HEK293 (cell line): ENCODE measurements around the gene DUS1L.

Experiments used
- CTCF ChIA-PET: fragments of 350-600 bp; formaldehyde crosslinking; extraction: SDS; loops from one replicate; lab custom pipeline; 2021; ENCODE audit warnings: antibody characterized with exemption; lab: Yijun Ruan, JAX
- POLR2A ChIA-PET: fragments of 300-600 bp; formaldehyde crosslinking; extraction: SDS; loops from one replicate; lab custom pipeline; 2020; ENCODE audit warnings: antibody characterized with exemption, inconsistent platforms; lab: Yijun Ruan, JAX
- H3K27ac ChIP-seq: fragments of 200-500 bp; sonication (Bioruptor generic); 2 replicates; pipeline ENCODE4 v1.5.1; 2014; ENCODE audit warnings: low read depth, low read length, control low read depth, inconsistent platforms; ENCODE audit errors: extremely low read depth
- H3K36me3 ChIP-seq, 2 experiments: fragments of 200-500 bp in 1 of 2; sonication (Bioruptor generic) in 1 of 2; 1 replicate in 1 of 2; 2 replicates in 1 of 2; pipeline ENCODE4 v1.5.1; 2014 to 2017; ENCODE audit warnings: inconsistent platforms in 2 of 2, low read length in 2 of 2; ENCODE audit not compliant: control insufficient read depth in 2 of 2, insufficient read depth in 1 of 2
- H3K4me1 ChIP-seq: fragments of 200-500 bp; sonication (Bioruptor generic); 2 replicates; pipeline ENCODE4 v1.5.1; 2014; ENCODE audit warnings: mild to moderate bottlenecking, low read length, inconsistent platforms; ENCODE audit not compliant: control insufficient read depth, insufficient read depth
- H3K4me3 ChIP-seq: 2 replicates; pipeline ENCODE4 v1.5.1; 2011; ENCODE audit warnings: low read depth, mild to moderate bottlenecking, control low read depth, low read length, moderate library complexity
- H3K9me3 ChIP-seq: fragments of 200-500 bp; sonication (Bioruptor generic); 2 replicates; pipeline ENCODE4 v1.5.1; 2014; ENCODE audit warnings: low read depth, low read length, inconsistent platforms; ENCODE audit not compliant: control insufficient read depth, insufficient read depth
- GLIS2 ChIP-seq: fragments of 450-650 bp; formaldehyde crosslinking; IDR thresholded peaks from 2 replicates; pipeline ENCODE4 v1.5.1; 2016; ENCODE audit warnings: missing biosample characterization, missing genetic modification characterization
- KLF17 ChIP-seq: fragments of 450-650 bp; formaldehyde crosslinking; IDR thresholded peaks from 2 replicates; pipeline ENCODE4 v1.5.1; 2016; ENCODE audit warnings: missing biosample characterization, missing genetic modification characterization
- KLF7 ChIP-seq: fragments of 450-650 bp; formaldehyde crosslinking; IDR thresholded peaks from 2 replicates; pipeline ENCODE4 v1.5.1; 2016; ENCODE audit warnings: missing biosample characterization, missing genetic modification characterization, borderline replicate concordance
- OVOL3 ChIP-seq: fragments of 450-650 bp; formaldehyde crosslinking; IDR thresholded peaks from 2 replicates; pipeline ENCODE4 v1.5.1; 2016; ENCODE audit warnings: missing biosample characterization, missing genetic modification characterization
- PRDM10 ChIP-seq: fragments of 450-650 bp; formaldehyde crosslinking; IDR thresholded peaks from 2 replicates; pipeline ENCODE4 v1.5.1; 2016; ENCODE audit warnings: missing biosample characterization, missing genetic modification characterization
- TCF7L2 ChIP-seq: IDR thresholded peaks from 2 replicates; pipeline ENCODE4 v1.6.1; 2011; ENCODE audit warnings: low read depth, mild to moderate bottlenecking, inconsistent platforms, low read length, moderate library complexity, borderline replicate concordance
- WT1 ChIP-seq: fragments of 450-650 bp; formaldehyde crosslinking; IDR thresholded peaks from 2 replicates; pipeline ENCODE4 v1.5.1; 2016; ENCODE audit warnings: missing biosample characterization, missing genetic modification characterization
- ZBTB8A ChIP-seq: fragments of 450-650 bp; formaldehyde crosslinking; IDR thresholded peaks from 2 replicates; pipeline ENCODE4 v1.5.1; 2016; ENCODE audit warnings: missing biosample characterization, missing genetic modification characterization
- ZNF140 ChIP-seq: fragments of 450-650 bp; formaldehyde crosslinking; IDR thresholded peaks from 2 replicates; pipeline ENCODE4 v1.5.1; 2016; ENCODE audit warnings: missing biosample characterization, missing genetic modification characterization
- ZNF16 ChIP-seq: fragments of 450-650 bp; formaldehyde crosslinking; IDR thresholded peaks from 2 replicates; pipeline ENCODE4 v1.5.1; 2016; ENCODE audit warnings: low read depth, missing biosample characterization, missing genetic modification characterization
- ZNF175 ChIP-seq: fragments of 450-650 bp; formaldehyde crosslinking; IDR thresholded peaks from 2 replicates; pipeline ENCODE4 v1.5.1; 2016; ENCODE audit warnings: missing biosample characterization, missing genetic modification characterization
- ZNF223 ChIP-seq: fragments of 450-650 bp; formaldehyde crosslinking; IDR thresholded peaks from 2 replicates; pipeline ENCODE4 v1.5.1; 2016; ENCODE audit warnings: missing biosample characterization, missing genetic modification characterization
- ZNF248 ChIP-seq: fragments of 450-650 bp; formaldehyde crosslinking; IDR thresholded peaks from 2 replicates; pipeline ENCODE4 v1.5.1; 2017; ENCODE audit warnings: missing biosample characterization, missing genetic modification characterization
- ZNF335 ChIP-seq: fragments of 450-650 bp; formaldehyde crosslinking; conservative IDR thresholded peaks from 2 replicates; pipeline ENCODE4 v1.5.1; 2016; ENCODE audit warnings: missing biosample characterization, missing genetic modification characterization
- ZNF423 ChIP-seq: fragments of 450-650 bp; formaldehyde crosslinking; IDR thresholded peaks from 2 replicates; pipeline ENCODE4 v1.5.1; 2016; ENCODE audit warnings: missing biosample characterization, missing genetic modification characterization
- ZNF513 ChIP-seq: fragments of 450-650 bp; IDR thresholded peaks from 2 replicates; pipeline ENCODE4 v1.5.1; 2018; ENCODE audit warnings: missing biosample characterization, missing genetic modification characterization
- ZNF530 ChIP-seq: fragments of 450-650 bp; formaldehyde crosslinking; IDR thresholded peaks from 2 replicates; pipeline ENCODE4 v1.5.1; 2016; ENCODE audit warnings: low read depth, missing biosample characterization, missing genetic modification characterization
- ZNF548 ChIP-seq: fragments of 450-650 bp; formaldehyde crosslinking; IDR thresholded peaks from 2 replicates; pipeline ENCODE4 v1.5.1; 2016; ENCODE audit warnings: missing biosample characterization, missing genetic modification characterization
- ZNF558 ChIP-seq: fragments of 450-650 bp; formaldehyde crosslinking; IDR thresholded peaks from 2 replicates; pipeline ENCODE4 v1.5.1; 2016; ENCODE audit warnings: missing biosample characterization, missing genetic modification characterization
- ZNF658 ChIP-seq: fragments of 450-650 bp; formaldehyde crosslinking; IDR thresholded peaks from 2 replicates; pipeline ENCODE4; 2016; ENCODE audit warnings: missing biosample characterization, missing genetic modification characterization
- ZNF660 ChIP-seq: fragments of 450-650 bp; IDR thresholded peaks from 2 replicates; pipeline ENCODE4 v1.5.1; 2018; ENCODE audit warnings: missing biosample characterization, mild to moderate bottlenecking, missing genetic modification characterization
- ZNF664 ChIP-seq: fragments of 450-650 bp; formaldehyde crosslinking; IDR thresholded peaks from 2 replicates; pipeline ENCODE4 v1.5.1; 2016; ENCODE audit warnings: missing biosample characterization, missing genetic modification characterization
- ZNF76 ChIP-seq: fragments of 450-650 bp; formaldehyde crosslinking; IDR thresholded peaks from 2 replicates; pipeline ENCODE4; 2016; ENCODE audit warnings: low read depth, missing biosample characterization, missing genetic modification characterization, borderline replicate concordance
- ZNF777 ChIP-seq: fragments of 450-650 bp; formaldehyde crosslinking; IDR thresholded peaks from 2 replicates; pipeline ENCODE4 v1.5.1; 2017; ENCODE audit warnings: missing biosample characterization, missing genetic modification characterization, borderline replicate concordance
- ZNF785 ChIP-seq: fragments of 450-650 bp; formaldehyde crosslinking; IDR thresholded peaks from 2 replicates; pipeline ENCODE4 v1.5.1; 2016; ENCODE audit warnings: missing biosample characterization, missing genetic modification characterization
- TF ChIP-seq, protein P1 (sequence below): fragments of 450-650 bp; formaldehyde crosslinking; optimal IDR thresholded peaks from 2 replicates; pipeline ENCODE3; 2016; ENCODE audit warnings: missing biosample characterization, mild to moderate bottlenecking, missing genetic modification characterization

The DUS1L gene

GRCh38 chr17:82051776-82052637 lies 13.6 kb downstream of the DUS1L start, which contains the start of the genes GPS1 and RFNG (continued):
- no peak for TF ChIP-seq ZNF513 (tag by site-specific recombination)
- 0 out of 2 replicates have a peak, but pooled peaks have one; percentile 25 for TF ChIP-seq ZNF76 (tag by site-specific recombination)
- no peak for TF ChIP-seq PRDM10 (tag by site-specific recombination)
- no peak for TF ChIP-seq ZNF664 (tag by site-specific recombination)
- no peak for TF ChIP-seq TCF7L2
- TF ChIP-seq ZNF423 (tag by site-specific recombination): no peak
- no peak for TF ChIP-seq ZNF16 (tag by site-specific recombination)
- no peak for TF ChIP-seq ZNF548 (tag by site-specific recombination)
- TF ChIP-seq ZNF785: no peak

GRCh38 chr17:82050761-82051641 lies 14.6 kb downstream of the DUS1L start:
- peaks cover 0 to 78% of the 10 kb centered on the region in 2 experiments; a peak in 2 of 3 replicates for H3K36me3 ChIP-seq
- ChIA-PET POLR2A (interaction anchor here (1.3 to 14.2 kb wide), 4 partner anchors 9 to 19 kb away, joined by 4 to 96 read pairs (median 30); partner anchors contain the start of genes DCXR and RAC3), CTCF (interaction anchor here (0.6 to 1.3 kb wide), 3 partner anchors 13 to 61 kb away, joined by 3 to 6 read pairs (median 5); partner anchors contain the start of gene DCXR)
- peak overlapping the region; percentile 68 for H3K27ac ChIP-seq
- no peaks in the 10 kb centered on the region for H3K9me3 ChIP-seq
- peak overlapping the region; percentile 83 for H3K4me3 ChIP-seq
- H3K4me1 ChIP-seq: peaks cover 7% of the 10 kb centered on the region
- TF ChIP-seq, protein P1, sequence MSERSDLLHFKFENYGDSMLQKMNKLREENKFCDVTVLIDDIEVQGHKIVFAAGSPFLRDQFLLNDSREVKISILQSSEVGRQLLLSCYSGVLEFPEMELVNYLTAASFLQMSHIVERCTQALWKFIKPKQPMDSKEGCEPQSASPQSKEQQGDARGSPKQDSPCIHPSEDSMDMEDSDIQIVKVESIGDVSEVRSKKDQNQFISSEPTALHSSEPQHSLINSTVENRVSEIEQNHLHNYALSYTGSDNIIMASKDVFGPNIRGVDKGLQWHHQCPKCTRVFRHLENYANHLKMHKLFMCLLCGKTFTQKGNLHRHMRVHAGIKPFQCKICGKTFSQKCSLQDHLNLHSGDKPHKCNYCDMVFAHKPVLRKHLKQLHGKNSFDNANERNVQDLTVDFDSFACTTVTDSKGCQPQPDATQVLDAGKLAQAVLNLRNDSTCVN: no peak
- no peak for TF ChIP-seq KLF7 (tag by site-specific recombination)
- no peak for TF ChIP-seq ZNF530 (tag by site-specific recombination)
- TF ChIP-seq KLF17: no peak
- TF ChIP-seq ZNF248: no peak
- peak; percentile 73; the same call in 1 of the 2 replicates for TF ChIP-seq ZNF335 (tag by site-specific recombination)
- no peak for TF ChIP-seq ZNF660 (tag by site-specific recombination)
- TF ChIP-seq GLIS2: 0 out of 2 replicates have a peak, but pooled peaks have one; percentile 34
- TF ChIP-seq ZNF558: no peak
- no peak for TF ChIP-seq OVOL3
- no peak for TF ChIP-seq WT1 (tag by site-specific recombination)
- TF ChIP-seq ZNF777 (tag by site-specific recombination): no peak
- TF ChIP-seq ZNF658 (tag by site-specific recombination): no peak
- no peak for TF ChIP-seq ZNF140 (tag by site-specific recombination)
- TF ChIP-seq ZNF175 (tag by site-specific recombination): no peak
- TF ChIP-seq ZNF223: no peak
- no peak for TF ChIP-seq ZBTB8A
